HepG2 (cell line): ENCODE measurements around the gene EGFLAM. TPM values are rescaled to one million over a fixed set of nuclear protein-coding genes. Genes with fewer than 3 reads are reported as not detected.

Source experiments
- ATAC-seq: fragments of 200-7000 bp; cut with Tn5 transposase; 3 replicates; pipeline ENCODE4 v1.9.1; 2020; ENCODE audit warnings: mild to moderate bottlenecking, moderate library complexity
- BruUV-seq: library from RNA; stranded (reverse); fragments of 400-500 nt; replicated peaks from 2 replicates; lab custom pipeline; 2021; lab: Mats Ljungman, UMichigan
- CTCF ChIA-PET: fragments of 300-600 bp; formaldehyde crosslinking; extraction: SDS; loops from one replicate; lab custom pipeline; 2021; ENCODE audit warnings: low total read pairs, inconsistent platforms, low intra/inter-chr PET ratio; lab: Yijun Ruan, JAX
- POLR2A ChIA-PET: fragments of 350-600 bp; sonication (Branson Sonifier 250); formaldehyde crosslinking; loops from one replicate; lab custom pipeline; 2020; ENCODE audit warnings: antibody characterized with exemption, inconsistent platforms; lab: Yijun Ruan, JAX
- DNase-seq: peaks from one replicate; pipeline ENCODE4 v3.0.0-alpha.2; 2015; ENCODE audit warnings: low spot score
- FAIRE-seq: peaks from 3 replicates; lab custom pipeline; 2011; peaks lifted over from hg19 to GRCh38; lab: Jason Lieb, UNC
- H2AFZ ChIP-seq: one replicate; pipeline ENCODE4 v1.6.1; 2011; ENCODE audit warnings: low read length, inconsistent platforms
- H3K27ac ChIP-seq: fragments of 300-600 bp; 3 replicates; pipeline ENCODE4 v1.8.0; 2011; ENCODE audit warnings: mixed run types, mild to moderate bottlenecking, mixed read lengths, low read length, inconsistent platforms; ENCODE audit not compliant: insufficient read depth; ENCODE audit errors: extremely low read length
- H3K27me3 ChIP-seq, 2 experiments: fragments of 200-600 bp in 1 of 2; 2 replicates in 1 of 2; 3 replicates in 1 of 2; pipeline versions ENCODE4 v1.6.0 to v1.8.0; 2011; ENCODE audit warnings: low read length in 2 of 2, mild to moderate bottlenecking in 2 of 2, moderate library complexity in 2 of 2, inconsistent platforms in 1 of 2; ENCODE audit not compliant: insufficient read depth in 2 of 2, control insufficient read depth in 1 of 2
- H3K36me3 ChIP-seq, 2 experiments: fragments of 200-600 bp in 1 of 2; replicated peaks in 1 of 2; 2 replicates in 1 of 2; 3 replicates in 1 of 2; pipeline versions ENCODE4 v1.5.1 to v1.8.0; 2011; ENCODE audit warnings: low read length in 2 of 2, inconsistent platforms in 1 of 2; ENCODE audit not compliant: insufficient read depth in 2 of 2, control insufficient read depth in 1 of 2
- H3K4me1 ChIP-seq: 2 replicates; pipeline ENCODE4 v1.5.1; 2012; ENCODE audit warnings: low read length, inconsistent platforms; ENCODE audit not compliant: insufficient read depth
- H3K4me2 ChIP-seq: 2 replicates; pipeline ENCODE4 v1.6.0; 2011; ENCODE audit warnings: low read depth, low read length, inconsistent platforms
- H3K4me3 ChIP-seq, 3 experiments: fragments of 200-600 bp in 1 of 3; sonication (generic), shearing (Covaris generic) in 1 of 3; replicated peaks in 1 of 3; 2 replicates each; pipeline ENCODE4 v1.5.1; 2011 to 2016; ENCODE audit warnings: low read length in 3 of 3, inconsistent platforms in 2 of 3, low read depth in 2 of 3, mild to moderate bottlenecking in 2 of 3, control low read depth in 1 of 3, mixed read lengths in 1 of 3; ENCODE audit not compliant: insufficient read depth in 1 of 3
- H3K79me2 ChIP-seq: one replicate; pipeline ENCODE4 v1.6.1; 2011; ENCODE audit warnings: low read length, inconsistent platforms; ENCODE audit not compliant: insufficient read depth
- H3K9ac ChIP-seq: 2 replicates; pipeline ENCODE4 v1.6.0; 2011; ENCODE audit warnings: mild to moderate bottlenecking, low read depth, low read length, inconsistent platforms; ENCODE audit not compliant: insufficient read depth
- H3K9me3 ChIP-seq: 2 replicates; pipeline ENCODE4 v1.5.1; 2012; ENCODE audit warnings: mild to moderate bottlenecking, low read length
- H4K20me1 ChIP-seq: 2 replicates; pipeline ENCODE4 v1.6.0; 2011; ENCODE audit warnings: inconsistent platforms, mild to moderate bottlenecking, low read length, moderate library complexity; ENCODE audit not compliant: insufficient read depth
- GFI1 ChIP-seq: sonication (generic); formaldehyde crosslinking; IDR thresholded peaks from 2 replicates; pipeline ENCODE4 v1.5.0; 2020; ENCODE audit warnings: missing genetic modification reagents, mild to moderate bottlenecking, borderline replicate concordance
- HNRNPL ChIP-seq: fragments of 200-400 bp; formaldehyde crosslinking; IDR thresholded peaks from 2 replicates; pipeline ENCODE4 v1.6.1; 2017; ENCODE audit warnings: mild to moderate bottlenecking, low read depth, low read length
- IKZF1 ChIP-seq: fragments of 450-650 bp; IDR thresholded peaks from 2 replicates; pipeline ENCODE4 v1.7.1; 2016
- ISX ChIP-seq: sonication (generic); formaldehyde crosslinking; conservative IDR thresholded peaks from 2 replicates; pipeline ENCODE4 v1.5.0; 2020; ENCODE audit warnings: missing genetic modification reagents
- KLF12 ChIP-seq: sonication (generic); formaldehyde crosslinking; IDR thresholded peaks from 2 replicates; pipeline ENCODE4 v1.4.0; 2020; ENCODE audit warnings: missing genetic modification reagents, borderline replicate concordance
- NCOA1 ChIP-seq: sonication (generic); formaldehyde crosslinking; IDR thresholded peaks from 2 replicates; pipeline ENCODE4 v1.9.0; 2021; ENCODE audit warnings: missing genetic modification reagents
- PHF5A ChIP-seq: IDR thresholded peaks from one replicate; pipeline ENCODE4 v1.6.1; 2018; ENCODE audit warnings: low read depth, missing genetic modification reagents; ENCODE audit not compliant: unreplicated experiment
- TRIM22 ChIP-seq: fragments of 450-650 bp; IDR thresholded peaks from 2 replicates; pipeline ENCODE4 v1.6.1; 2017
- ZNF331 ChIP-seq: sonication (generic); formaldehyde crosslinking; IDR thresholded peaks from 2 replicates; pipeline ENCODE4 v1.4.0; 2020; ENCODE audit warnings: missing genetic modification reagents
- ZNF34 ChIP-seq: sonication (generic); formaldehyde crosslinking; IDR thresholded peaks from 2 replicates; pipeline ENCODE4 v1.4.0; 2020; ENCODE audit warnings: mild to moderate bottlenecking, missing genetic modification reagents, borderline replicate concordance
- ZNF354B ChIP-seq: sonication (generic); formaldehyde crosslinking; IDR thresholded peaks from 2 replicates; pipeline ENCODE4 v1.8.0; 2022; ENCODE audit warnings: mild to moderate bottlenecking, missing genetic modification reagents
- ZNF503 ChIP-seq: sonication (generic); formaldehyde crosslinking; IDR thresholded peaks from 2 replicates; pipeline ENCODE4 v1.4.0; 2020; ENCODE audit warnings: missing genetic modification reagents
- ZNF562 ChIP-seq: sonication (generic); formaldehyde crosslinking; IDR thresholded peaks from 2 replicates; pipeline ENCODE4 v1.8.0; 2022; ENCODE audit warnings: missing genetic modification reagents, borderline replicate concordance
- ZNF646 ChIP-seq: sonication (generic); formaldehyde crosslinking; IDR thresholded peaks from 2 replicates; pipeline ENCODE4 v1.9.0; 2021; ENCODE audit warnings: mild to moderate bottlenecking, missing genetic modification reagents
- WGBS: methylation state at CpG from one replicate; pipeline ENCODE4 v1.1.6; 2017; ENCODE audit warnings: low lambda C conversion rate; 5-methylcytosine and 5-hydroxymethylcytosine counted together
- in situ Hi-C: cut with HindIII; loops from 2 replicates; pipeline ENCODE4 v1.10.0; 2017; ENCODE audit warnings: low pct_unique_long_range_greater_than_20kb; ENCODE audit not compliant: extremely low pct_ligation_motif_present
- intact Hi-C: fragments of 100-400 bp; cut with micrococcal nuclease; formaldehyde crosslinking; loops from one replicate; pipeline ENCODE4 v1.10.0; 2022; ENCODE audit not compliant: unreplicated experiment
- polyA plus RNA-seq, 8 experiments: library from polyadenylated mRNA; depleted of rRNA in 3 of 8; stranded (reverse) in 7 of 8; unstranded in 1 of 8; fragments of >200 nt; fragmentation: Illumina TruSeq in 4 of 8; extraction: Trizol in 4 of 8; gene quantifications; 2 replicates each; pipeline versions ENCODE4 v1.2.1 to v1.2.3, GENCODE V29; 2011 to 2016; ENCODE audit warnings: low read depth in 4 of 8, missing spikeins in 1 of 8, mixed read lengths in 1 of 8; ENCODE audit not compliant: insufficient read depth in 1 of 8
- total RNA-seq, 5 experiments: library from RNA; depleted of rRNA; stranded (reverse); fragments of >200 nt; fragmentation: Illumina TruSeq; extraction: Trizol; gene quantifications; 2 replicates each; pipeline ENCODE4 v1.2.3, GENCODE V29; 2016; ENCODE audit warnings: low read depth in 1 of 5
- TF ChIP-seq, protein P1 (sequence below): sonication (generic); formaldehyde crosslinking; IDR thresholded peaks from 2 replicates; pipeline ENCODE4 v1.4.0; 2020; ENCODE audit warnings: low read depth, mild to moderate bottlenecking, missing genetic modification reagents

EGFLAM gene
- total and polyA plus RNA-seq, 2 of the 13 experiments (the other 11 are each of a cell fraction or from before 2014, with no cell fraction given) = not detected

- intact Hi-C loops (no loop called here), in situ Hi-C loops (no loop called here)
- DNase-seq (no peak), FAIRE-seq (no peak), ATAC-seq (no peak)
- Histone ChIP-seq H3K9ac (no peak overlapping the region), H3K27me3 (no peaks in the 10 kb centered on the region), H3K4me3 (no peak overlapping the region), H3K9me3 (no peaks in the 10 kb centered on the region), H4K20me1 (no peaks in the 10 kb centered on the region), H2AFZ (no peak overlapping the region), H3K4me1 (no peaks in the 10 kb centered on the region), H3K4me2 (no peak overlapping the region), H3K36me3 (no peaks in the 10 kb centered on the region), H3K27ac (no peak overlapping the region), H3K79me2 (no peaks in the 10 kb centered on the region)
- 1% methylated on average over 6 of the region's 6 CpGs for WGBS
- ChIA-PET CTCF (no interaction called here), POLR2A (no interaction called here)
- no TSS peak for BruUV-seq
- TF ChIP-seq ZNF503 = no peak
- TF ChIP-seq NCOA1 (CRISPR knock-in tag) = no peak
- no peak for TF ChIP-seq GFI1 (CRISPR knock-in tag)
- TF ChIP-seq ZNF562 (CRISPR knock-in tag) = no peak
- TF ChIP-seq ZNF331 = no peak
- no peak for TF ChIP-seq ZNF354B
- TF ChIP-seq ZNF34 (CRISPR knock-in tag) = no peak
- TF ChIP-seq ISX (CRISPR knock-in tag) = no peak
- no peak for TF ChIP-seq HNRNPL
- no peak for TF ChIP-seq KLF12 (CRISPR knock-in tag)
- TF ChIP-seq, protein P1, sequence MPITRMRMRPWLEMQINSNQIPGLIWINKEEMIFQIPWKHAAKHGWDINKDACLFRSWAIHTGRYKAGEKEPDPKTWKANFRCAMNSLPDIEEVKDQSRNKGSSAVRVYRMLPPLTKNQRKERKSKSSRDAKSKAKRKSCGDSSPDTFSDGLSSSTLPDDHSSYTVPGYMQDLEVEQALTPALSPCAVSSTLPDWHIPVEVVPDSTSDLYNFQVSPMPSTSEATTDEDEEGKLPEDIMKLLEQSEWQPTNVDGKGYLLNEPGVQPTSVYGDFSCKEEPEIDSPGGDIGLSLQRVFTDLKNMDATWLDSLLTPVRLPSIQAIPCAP (CRISPR knock-in tag) = no peak
- no peak for TF ChIP-seq IKZF1
- TF ChIP-seq TRIM22 = no peak
- no peak for TF ChIP-seq ZNF646 (CRISPR knock-in tag)
- TF ChIP-seq PHF5A (CRISPR knock-in tag) = no peak
Observed at GRCh38 chr5:38211354-38211710, 47.0 kb upstream of the EGFLAM start.
